ENCODE data around the gene TET3.
A peak's percentile ranks its signal among the peaks of the same experiment; 100 is the strongest.

TET3 gene

GRCh38 chr2:74007121-74007520 lies 22.4 kb downstream of the TET3 start:
- DNase-seq, result peak; percentile 20

GRCh38 chr2:74007711-74008110 lies 23.0 kb downstream of the TET3 start:
- DNase-seq, result no peak

- no peak for DNase-seq
Measured at GRCh38 chr2:74008761-74009395, 24.2 kb downstream of the TET3 start.

- DNase-seq, result no peak
Measured at GRCh38 chr2:74009577-74009976, 24.9 kb downstream of the TET3 start.

- no peak for DNase-seq
Measured at GRCh38 chr2:74010087-74010541, 25.4 kb downstream of the TET3 start.

GRCh38 chr2:74011246-74011645 lies 26.5 kb downstream of the TET3 start:
- no peak for DNase-seq

GRCh38 chr2:74014813-74015212 lies 30.1 kb downstream of the TET3 start:
- no peak for DNase-seq

GRCh38 chr2:74017223-74017622 lies 32.5 kb downstream of the TET3 start:
- no peak for DNase-seq

- DNase-seq, result no peak
Measured at GRCh38 chr2:74019516-74019915, 34.8 kb downstream of the TET3 start.

GRCh38 chr2:74020702-74021406 lies 36.1 kb downstream of the TET3 start:
- DNase-seq, result peak; percentile 94

GRCh38 chr2:74021407-74021755 lies 36.7 kb downstream of the TET3 start:
- DNase-seq, result no peak

- DNase-seq, result no peak
Measured at GRCh38 chr2:74024216-74024615, 39.5 kb downstream of the TET3 start.

GRCh38 chr2:74025971-74026612 lies 41.4 kb downstream of the TET3 start:
- DNase-seq, result peak; percentile 59

- peak; percentile 77 for DNase-seq
Measured at GRCh38 chr2:74026687-74027241, 42.1 kb downstream of the TET3 start.

- no peak for DNase-seq
Measured at GRCh38 chr2:74027496-74027895, 42.8 kb downstream of the TET3 start.

- no peak for DNase-seq
Measured at GRCh38 chr2:74028290-74028689, 43.6 kb downstream of the TET3 start.

- DNase-seq, result no peak
Measured at GRCh38 chr2:74028741-74029140, 44.0 kb downstream of the TET3 start.

- peak; percentile 46 for DNase-seq
Measured at GRCh38 chr2:74029714-74030397, 45.1 kb downstream of the TET3 start.

- peak; percentile 44 for DNase-seq
Measured at GRCh38 chr2:74031221-74031620, 46.5 kb downstream of the TET3 start.

GRCh38 chr2:74031959-74032287 lies 47.2 kb downstream of the TET3 start:
- no peak for DNase-seq

GRCh38 chr2:74033375-74033774 lies 48.7 kb downstream of the TET3 start:
- peak; percentile 14 for DNase-seq
